ENCODE results near the gene L2HGDH.

- TF ChIP-seq POLR2A (IDR thresholded peaks at IDR 0.05) (no peak), CTCF (IDR thresholded peaks at IDR 0.05) (peak in 2 of 7 experiments; percentile 9 to 24)
These were observed 665 bp upstream of the L2HGDH start for GRCh38 chr14:50312734-50313054.
